IMR-90 (cell line): Measurements from ENCODE around the gene MTA3. TPM values are rescaled to one million over a fixed set of nuclear protein-coding genes. Genes with fewer than 3 reads are reported as not detected.

Experiments
- ATAC-seq: fragments of 200-7000 bp; cut with Tn5 transposase; 2 replicates; pipeline ENCODE4 v1.9.1; 2020; ENCODE audit warnings: low read depth, mild to moderate bottlenecking, moderate library complexity
- BruUV-seq: library from RNA; stranded (reverse); fragments of 400-500 nt; replicated peaks from 2 replicates; lab custom pipeline; 2021; lab: Mats Ljungman, UMichigan
- CTCF ChIA-PET: fragments of 300-600 bp; formaldehyde crosslinking; extraction: SDS; loops from one replicate; lab custom pipeline; 2021; ENCODE audit warnings: antibody characterized with exemption; lab: Yijun Ruan, JAX
- POLR2A ChIA-PET: fragments of 300-600 bp; sonication (Branson Sonifier 250); formaldehyde crosslinking; loops from one replicate; lab custom pipeline; 2022; ENCODE audit warnings: antibody characterized with exemption; ENCODE audit not compliant: unreplicated experiment; lab: Charles Lee
- DNase-seq: peaks from one replicate; pipeline ENCODE4 v3.0.0; 2013
- H2AFZ ChIP-seq: replicated peaks from 2 replicates; pipeline ENCODE3; 2013; ENCODE audit warnings: low read length, mild to moderate bottlenecking; ENCODE audit not compliant: poor library complexity
- H2AK5ac ChIP-seq: 2 replicates; pipeline ENCODE4 v1.6.1; 2013; ENCODE audit warnings: low read depth, low read length, inconsistent platforms
- H2AK9ac ChIP-seq: replicated peaks from 2 replicates; pipeline ENCODE3; 2013; ENCODE audit warnings: mild to moderate bottlenecking, low read depth, low read length, moderate library complexity; ENCODE audit not compliant: poor library complexity
- H2BK120ac ChIP-seq: 2 replicates; pipeline ENCODE4 v1.6.1; 2013; ENCODE audit warnings: low read depth, low read length, inconsistent platforms
- H2BK15ac ChIP-seq: 3 replicates; pipeline ENCODE4 v1.6.1; 2013; ENCODE audit warnings: low read depth, low read length, inconsistent platforms
- H2BK20ac ChIP-seq: 2 replicates; pipeline ENCODE4 v1.6.1; 2013; ENCODE audit warnings: low read depth, mild to moderate bottlenecking, inconsistent platforms, low read length, moderate library complexity
- H2BK5ac ChIP-seq: 2 replicates; pipeline ENCODE4 v1.6.1; 2013; ENCODE audit warnings: mild to moderate bottlenecking, low read depth, low read length, inconsistent platforms; ENCODE audit not compliant: poor library complexity, severe bottlenecking
- H3K14ac ChIP-seq: replicated peaks from 2 replicates; pipeline ENCODE4 v1.6.1; 2013; ENCODE audit warnings: low read depth, low read length, inconsistent platforms
- H3K18ac ChIP-seq: 2 replicates; pipeline ENCODE4 v1.6.1; 2013; ENCODE audit warnings: low read depth, low read length, control low read depth
- H3K23ac ChIP-seq: 2 replicates; pipeline ENCODE4 v1.6.1; 2013; ENCODE audit warnings: low read depth, low read length, inconsistent platforms
- H3K27ac ChIP-seq: 2 replicates; pipeline ENCODE4 v1.5.1; 2013; ENCODE audit warnings: mild to moderate bottlenecking, control low read depth, low read length; ENCODE audit not compliant: insufficient read depth
- H3K27me3 ChIP-seq: 2 replicates; pipeline ENCODE4 v1.6.1; 2013; ENCODE audit warnings: low read length; ENCODE audit not compliant: control insufficient read depth, insufficient read depth
- H3K36me3 ChIP-seq: 2 replicates; pipeline ENCODE4 v1.6.1; 2013; ENCODE audit warnings: low read length, mixed read lengths; ENCODE audit not compliant: control insufficient read depth, insufficient read depth
- H3K4ac ChIP-seq: 2 replicates; pipeline ENCODE4 v1.6.1; 2013; ENCODE audit warnings: low read depth, low read length, inconsistent platforms
- H3K4me1 ChIP-seq: 2 replicates; pipeline ENCODE4 v1.6.1; 2013; ENCODE audit warnings: low read length, mixed read lengths; ENCODE audit not compliant: control insufficient read depth, insufficient read depth
- H3K4me2 ChIP-seq: 2 replicates; pipeline ENCODE4 v1.6.1; 2013; ENCODE audit warnings: low read depth, mild to moderate bottlenecking, control low read depth, low read length, moderate library complexity
- H3K4me3 ChIP-seq: 2 replicates; pipeline ENCODE4 v1.5.1; 2013; ENCODE audit warnings: low read depth, mild to moderate bottlenecking, control low read depth, low read length, moderate library complexity; ENCODE audit not compliant: insufficient read depth
- H3K56ac ChIP-seq: 2 replicates; pipeline ENCODE4 v1.6.1; 2013; ENCODE audit warnings: low read length, inconsistent platforms; ENCODE audit not compliant: insufficient read depth; ENCODE audit errors: extremely low read depth
- H3K79me1 ChIP-seq, 2 experiments: 2 replicates each; pipeline ENCODE4 v1.6.1; 2013; ENCODE audit warnings: low read length in 2 of 2, inconsistent platforms in 1 of 2, low read depth in 1 of 2
- H3K9ac ChIP-seq: 2 replicates; pipeline ENCODE4 v1.6.1; 2013; ENCODE audit warnings: low read depth, low read length, control low read depth
- H3K9me1 ChIP-seq: 2 replicates; pipeline ENCODE4 v1.6.1; 2013; ENCODE audit warnings: low read length, inconsistent platforms; ENCODE audit not compliant: insufficient read depth
- H3K9me3 ChIP-seq: 2 replicates; pipeline ENCODE4 v1.6.1; 2013; ENCODE audit warnings: low read length; ENCODE audit not compliant: control insufficient read depth, insufficient read depth
- H4K20me1 ChIP-seq: 2 replicates; pipeline ENCODE4 v1.6.1; 2013; ENCODE audit warnings: low read length, inconsistent platforms; ENCODE audit not compliant: insufficient read depth
- H4K5ac ChIP-seq: 2 replicates; pipeline ENCODE4 v1.6.1; 2013; ENCODE audit warnings: mild to moderate bottlenecking, low read depth, low read length, control low read depth
- H4K8ac ChIP-seq, 2 experiments: 2 replicates each; pipeline ENCODE4 v1.6.1; 2013; ENCODE audit warnings: low read depth in 2 of 2, low read length in 2 of 2, control low read depth in 1 of 2, inconsistent platforms in 1 of 2
- H4K91ac ChIP-seq: 2 replicates; pipeline ENCODE4 v1.6.1; 2013; ENCODE audit warnings: low read depth, low read length, inconsistent platforms; ENCODE audit not compliant: insufficient read depth
- BHLHE40 ChIP-seq: fragments of 150-350 bp; IDR thresholded peaks from 2 replicates; pipeline ENCODE4 v1.6.1; 2016; ENCODE audit warnings: mild to moderate bottlenecking, low read depth, low read length
- CEBPB ChIP-seq: IDR thresholded peaks from 2 replicates; pipeline ENCODE4 v1.6.1; 2012; ENCODE audit warnings: low read depth, low read length, improper control_type of control experiment
- CHD1 ChIP-seq: IDR thresholded peaks from 2 replicates; pipeline ENCODE4 v1.6.1; 2012; ENCODE audit warnings: low read depth, low read length, improper control_type of control experiment
- CTCF ChIP-seq: conservative IDR thresholded peaks from 2 replicates; pipeline ENCODE4 v1.5.1; 2012; ENCODE audit warnings: mild to moderate bottlenecking, low read depth, low read length, improper control_type of control experiment
- FOS ChIP-seq: fragments of 150-350 bp; IDR thresholded peaks from 2 replicates; pipeline ENCODE4 v1.6.1; 2016; ENCODE audit warnings: low read depth, low read length
- MAFK ChIP-seq: IDR thresholded peaks from 2 replicates; pipeline ENCODE4 v1.6.1; 2012; ENCODE audit warnings: low read depth, low read length, improper control_type of control experiment
- MAZ ChIP-seq: IDR thresholded peaks from 2 replicates; pipeline ENCODE4 v1.6.1; 2012; ENCODE audit warnings: low read depth, mild to moderate bottlenecking, low read length, improper control_type of control experiment, moderate library complexity, borderline replicate concordance
- MXI1 ChIP-seq: IDR thresholded peaks from 2 replicates; pipeline ENCODE4 v1.6.1; 2012; ENCODE audit warnings: low read depth, mild to moderate bottlenecking, low read length, moderate library complexity, borderline replicate concordance
- NFE2L2 ChIP-seq: fragments of 150-350 bp; IDR thresholded peaks from 2 replicates; pipeline ENCODE4 v1.6.1; 2016; ENCODE audit warnings: low read depth, mild to moderate bottlenecking, low read length
- POLR2A ChIP-seq: IDR thresholded peaks from 2 replicates; pipeline ENCODE4 v1.6.1; 2012; ENCODE audit warnings: mild to moderate bottlenecking, low read depth, low read length
- RAD21 ChIP-seq: IDR thresholded peaks from 2 replicates; pipeline ENCODE4 v1.6.1; 2012; ENCODE audit warnings: low read length, improper control_type of control experiment
- RCOR1 ChIP-seq: IDR thresholded peaks from 2 replicates; pipeline ENCODE4 v1.6.1; 2012; ENCODE audit warnings: mild to moderate bottlenecking, low read length, improper control_type of control experiment; ENCODE audit not compliant: insufficient replicate concordance
- RFX5 ChIP-seq: IDR thresholded peaks from 2 replicates; pipeline ENCODE4 v1.8.0; 2012; ENCODE audit warnings: low read depth, mild to moderate bottlenecking, low read length, moderate library complexity
- SMC3 ChIP-seq: fragments of 150-350 bp; IDR thresholded peaks from 2 replicates; pipeline ENCODE4 v1.6.1; 2016; ENCODE audit warnings: low read depth, mild to moderate bottlenecking, antibody characterized with exemption, low read length, moderate library complexity
- WGBS, 2 experiments: methylation state at CpG; one replicate each; pipeline versions ENCODE4 v1.1.5 to v1.1.7; 2013; ENCODE audit warnings: missing lambda C conversion rate in 2 of 2; ENCODE audit not compliant: insufficient read length in 1 of 2; ENCODE audit errors: extremely low coverage in 2 of 2; 5-methylcytosine and 5-hydroxymethylcytosine counted together
- dilution Hi-C: fragments of 300-500 bp; cut with HindIII; formaldehyde crosslinking; loops from one replicate; pipeline ENCODE4 v1.14.3; 2018; ENCODE audit warnings: low sequenced_read_pairs; ENCODE audit not compliant: unreplicated experiment
- in situ Hi-C: fragments of 300-500 bp; cut with MboI; formaldehyde crosslinking; loops from 3 replicates; pipeline ENCODE4 v1.14.3; 2019; ENCODE audit warnings: low sequenced_read_pairs, inconsistent platforms, mixed read lengths
- intact Hi-C: fragments of 100-400 bp; cut with micrococcal nuclease; formaldehyde crosslinking; loops from 2 replicates; pipeline ENCODE4 v1.10.0; 2022
- polyA plus RNA-seq, 3 experiments: library from polyadenylated mRNA; depleted of rRNA; stranded (reverse); fragments of >200 nt; gene quantifications; 2 replicates each; pipeline ENCODE4 v1.2.3, GENCODE V29; 2012; ENCODE audit warnings: low replicate concordance in 1 of 3
- total RNA-seq: library from RNA; depleted of rRNA; stranded (reverse); fragments of >200 nt; gene quantifications from 2 replicates; pipeline ENCODE4 v1.2.3, GENCODE V29; 2012
- TF ChIP-seq, protein P1 (sequence below): fragments of 150-350 bp; IDR thresholded peaks from 2 replicates; pipeline ENCODE4 v1.6.1; 2017; ENCODE audit warnings: mild to moderate bottlenecking, antibody characterized with exemption, low read length, low read depth
- TF ChIP-seq, protein P2 (sequence below): fragments of 150-350 bp; IDR thresholded peaks from 2 replicates; pipeline ENCODE4 v1.6.1; 2016; ENCODE audit warnings: low read depth, mild to moderate bottlenecking, low read length, moderate library complexity, borderline replicate concordance

MTA3 gene
- total and polyA plus RNA-seq, 2 of the 4 experiments (the other 2 are of a cell fraction), result 31.9 to 34.3 TPM

GRCh38 chr2:42602876-42603219 is 34.4 kb downstream of the MTA3 start:
- Histone ChIP-seq H3K56ac (no peak overlapping the region), H2BK120ac (no peak overlapping the region), H2BK15ac (no peak overlapping the region), H3K79me1 (peaks cover 18 to 37% of the 10 kb centered on the region in 2 experiments; a peak in 3 of 4 replicates), H3K23ac (no peak overlapping the region), H3K36me3 (peaks cover 4% of the 10 kb centered on the region; the same call in 1 of the 2 replicates), H4K20me1 (no peaks in the 10 kb centered on the region; the same call in 1 of the 2 replicates), H3K4me2 (no peak overlapping the region), H3K9ac (no peak overlapping the region), H3K4me3 (no peak overlapping the region), H4K91ac (no peak overlapping the region), H3K9me3 (no peaks in the 10 kb centered on the region), H2AK5ac (no peak overlapping the region), H3K9me1 (0 out of 2 replicates have a peak, but pooled peaks cover 3% of the 10 kb centered on the region), H3K4ac (no peak overlapping the region), H3K18ac (no peak overlapping the region), H2AK9ac (no peak overlapping the region), H3K4me1 (no peaks in the 10 kb centered on the region), H4K8ac (no peak overlapping the region), H2AFZ (no peak overlapping the region), H2BK20ac (no peak overlapping the region), H3K27ac (no peak overlapping the region), H4K5ac (no peak overlapping the region), H2BK5ac (no peak overlapping the region), H3K14ac (no peak overlapping the region), H3K27me3 (no peaks in the 10 kb centered on the region)
- WGBS, 2 experiments, result 93% methylated on average over 2 of the region's 3 CpGs; no CpG with 5 or more reads in 1 of the 2 experiments
- ChIA-PET POLR2A (no interaction called here), CTCF (interaction anchor here (1.2 kb wide), 1 partner anchor 9 kb away, joined by 3 read pairs; no protein-coding TSS in a partner anchor)
- no TSS peak for BruUV-seq
- TF ChIP-seq FOS (no peak), BHLHE40 (no peak), CTCF (no peak), CHD1 (no peak), NFE2L2 (no peak), CEBPB (no peak), POLR2A (no peak), RFX5 (no peak), MXI1 (no peak), RCOR1 (no peak), MAZ (no peak), RAD21 (no peak), SMC3 (no peak), MAFK (no peak)
- TF ChIP-seq, protein P1, sequence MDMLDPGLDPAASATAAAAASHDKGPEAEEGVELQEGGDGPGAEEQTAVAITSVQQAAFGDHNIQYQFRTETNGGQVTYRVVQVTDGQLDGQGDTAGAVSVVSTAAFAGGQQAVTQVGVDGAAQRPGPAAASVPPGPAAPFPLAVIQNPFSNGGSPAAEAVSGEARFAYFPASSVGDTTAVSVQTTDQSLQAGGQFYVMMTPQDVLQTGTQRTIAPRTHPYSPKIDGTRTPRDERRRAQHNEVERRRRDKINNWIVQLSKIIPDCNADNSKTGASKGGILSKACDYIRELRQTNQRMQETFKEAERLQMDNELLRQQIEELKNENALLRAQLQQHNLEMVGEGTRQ, result no peak
- TF ChIP-seq, protein P2, sequence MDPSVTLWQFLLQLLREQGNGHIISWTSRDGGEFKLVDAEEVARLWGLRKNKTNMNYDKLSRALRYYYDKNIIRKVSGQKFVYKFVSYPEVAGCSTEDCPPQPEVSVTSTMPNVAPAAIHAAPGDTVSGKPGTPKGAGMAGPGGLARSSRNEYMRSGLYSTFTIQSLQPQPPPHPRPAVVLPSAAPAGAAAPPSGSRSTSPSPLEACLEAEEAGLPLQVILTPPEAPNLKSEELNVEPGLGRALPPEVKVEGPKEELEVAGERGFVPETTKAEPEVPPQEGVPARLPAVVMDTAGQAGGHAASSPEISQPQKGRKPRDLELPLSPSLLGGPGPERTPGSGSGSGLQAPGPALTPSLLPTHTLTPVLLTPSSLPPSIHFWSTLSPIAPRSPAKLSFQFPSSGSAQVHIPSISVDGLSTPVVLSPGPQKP, result no peak
- dilution Hi-C loops, result no loop called here
- in situ Hi-C loops, result no loop called here
- ATAC-seq (no peak), DNase-seq (no peak)
- intact Hi-C loops, result no loop called here
